ENCODE results near the gene CATSPERD.
A peak's percentile ranks its signal among the peaks of the same experiment; 100 is the strongest.

The CATSPERD gene

GRCh38 chr19:5681391-5682106, 38.9 kb upstream of the CATSPERD start:
- peak overlapping the region; percentile 73; the same call in 1 of the 2 replicates for H3K27ac ChIP-seq
- TF ChIP-seq CTCF (conservative IDR thresholded peaks at IDR 0.05) = no peak

- TF ChIP-seq CTCF (conservative IDR thresholded peaks at IDR 0.05) = no peak
- H3K27ac ChIP-seq = no peak overlapping the region
Measured at GRCh38 chr19:5682107-5682482, 38.3 kb upstream of the CATSPERD start.

- H3K27ac ChIP-seq = no peak overlapping the region
- TF ChIP-seq CTCF (conservative IDR thresholded peaks at IDR 0.05) = no peak
Measured at GRCh38 chr19:5683177-5683886, 37.1 kb upstream of the CATSPERD start.

GRCh38 chr19:5684694-5685430, 35.6 kb upstream of the CATSPERD start:
- no peak for TF ChIP-seq CTCF (conservative IDR thresholded peaks at IDR 0.05)
- no peak overlapping the region for H3K27ac ChIP-seq

GRCh38 chr19:5686326-5686646, 34.2 kb upstream of the CATSPERD start:
- TF ChIP-seq CTCF (conservative IDR thresholded peaks at IDR 0.05) = no peak
- peak overlapping the region; percentile 60 for H3K27ac ChIP-seq

GRCh38 chr19:5686647-5687359, 33.6 kb upstream of the CATSPERD start:
- peak; percentile 87 for TF ChIP-seq CTCF (conservative IDR thresholded peaks at IDR 0.05)
- peak overlapping the region; percentile 60 for H3K27ac ChIP-seq

All from VCaP (cell line).